Small intestine (tissue), 7 donors: ENCODE results near the gene GGA2. TPM values are rescaled to one million over a fixed set of nuclear protein-coding genes. Genes with fewer than 3 reads are reported as not detected.
"Not testable (repeated sequence)": the region's sequence is repeated elsewhere in the genome, so short reads cannot be mapped to it uniquely, and the experiment has no call there.

ENCODE experiments used
- DNase-seq, 2 donors: peaks; one replicate each; pipeline versions ENCODE4 v3.0.0 to v3.0.0-alpha.2; 2013
- FAIRE-seq: peaks from 2 replicates; lab custom pipeline; 2012; peaks lifted over from hg19 to GRCh38; lab: Jason Lieb, UNC
- H3K27ac ChIP-seq, 3 donors: one replicate each; pipeline ENCODE4 v1.5.1; 2013; ENCODE audit warnings: low read length in 2 of 3, mild to moderate bottlenecking in 2 of 3, control low read depth in 1 of 3, inconsistent platforms in 1 of 3, low read depth in 1 of 3, moderate library complexity in 1 of 3
- H3K27me3 ChIP-seq, 3 donors: one replicate each; pipeline ENCODE4 v1.6.1; 2013; ENCODE audit warnings: low read length in 3 of 3, inconsistent platforms in 1 of 3; ENCODE audit not compliant: control insufficient read depth in 3 of 3, insufficient read depth in 3 of 3
- H3K36me3 ChIP-seq, 3 donors: one replicate each; pipeline ENCODE4 v1.6.1; 2013; ENCODE audit warnings: low read length in 3 of 3, inconsistent platforms in 1 of 3, low read depth in 1 of 3, mild to moderate bottlenecking in 1 of 3, moderate library complexity in 1 of 3; ENCODE audit not compliant: control insufficient read depth in 3 of 3, insufficient read depth in 2 of 3
- H3K4me1 ChIP-seq, 3 donors: one replicate each; pipeline ENCODE4 v1.6.1; 2013; ENCODE audit warnings: low read length in 2 of 3, inconsistent platforms in 1 of 3, low read depth in 1 of 3, mild to moderate bottlenecking in 1 of 3, moderate library complexity in 1 of 3; ENCODE audit not compliant: control insufficient read depth in 3 of 3, insufficient read depth in 2 of 3
- H3K4me3 ChIP-seq, 3 donors: one replicate each; pipeline ENCODE4 v1.5.1; 2013; ENCODE audit warnings: low read length in 3 of 3, control low read depth in 1 of 3, inconsistent platforms in 1 of 3, low read depth in 1 of 3, mild to moderate bottlenecking in 1 of 3, moderate library complexity in 1 of 3
- H3K9me3 ChIP-seq, 2 donors: one replicate each; pipeline ENCODE4 v1.6.1; 2013; ENCODE audit warnings: low read depth in 1 of 2, low read length in 1 of 2; ENCODE audit not compliant: control insufficient read depth in 2 of 2, insufficient read depth in 1 of 2
- WGBS, 3 donors: extraction: QIAGEN DNeasy Blood & Tissue Kit; methylation state at CpG; one replicate each; pipeline ENCODE4 v1.1.7; 2013; 5-methylcytosine and 5-hydroxymethylcytosine counted together
- polyA plus RNA-seq, 4 donors: library from polyadenylated mRNA; stranded (reverse) in 3 of 4; unstranded in 1 of 4; fragments of 200-250 nt in 3 of 4; fragments of 120-200 nt in 1 of 4; gene quantifications; one replicate each; pipeline versions ENCODE4 v1.2.1 to v1.2.3, GENCODE V29; 2013
- donor health status: healthy with polysubstance abuse.
- donor health status: control.
- donor health status: control.
- donor health status: Bipolar disorder and iron deficiency.
- donor health status: healthy.

The GGA2 gene
- polyA plus RNA-seq, 4 donors: 9.2 to 107 (median 11.1) TPM

GRCh38 chr16:23466162-23466885 lies 44.0 kb downstream of the GGA2 start:
- Histone ChIP-seq H3K9me3 (no peaks in the 10 kb centered on the region), H3K27me3 (no peaks in the 10 kb centered on the region), H3K4me1 (no peaks in the 10 kb centered on the region), H3K36me3 (peaks cover 0 to 42% (median 13%) of the 10 kb centered on the region in 3 donors), H3K27ac (no peak overlapping the region), H3K4me3 (no peak overlapping the region)
- no peak for DNase-seq
- 88 to 92% (median 89%) methylated on average over 4 of the region's 4 CpGs for WGBS, 3 donors
- no peak for FAIRE-seq

- no peak for FAIRE-seq
- 95 to 100% (median 97%) methylated on average over 2 of the region's 2 CpGs for WGBS, 3 donors
- H3K36me3 ChIP-seq: peaks cover 0 to 42% (median 13%) of the 10 kb centered on the region in 3 donors
Observed at GRCh38 chr16:23465179-23465578, 45.1 kb downstream of the GGA2 start.

DNA sequence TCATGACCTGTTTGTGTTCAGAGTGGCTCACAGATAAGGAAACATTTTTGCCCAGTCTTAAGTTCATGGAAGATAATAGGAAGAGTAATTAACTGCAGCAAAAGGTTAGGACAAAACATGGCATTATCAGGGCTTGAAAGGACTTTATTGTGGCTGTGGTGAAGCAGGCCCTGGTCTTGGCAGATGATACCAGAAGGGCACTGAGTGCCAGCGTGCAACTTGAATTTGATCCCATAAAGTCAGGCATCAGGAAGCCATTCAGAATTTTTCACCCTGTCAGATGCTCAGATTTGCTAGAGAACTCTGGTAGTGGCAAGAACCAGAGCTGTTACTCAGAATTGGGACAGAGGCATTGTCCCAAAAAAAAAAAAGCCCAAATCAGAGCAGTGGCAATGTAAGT lies 46.1 kb downstream of the GGA2 start:
- H3K9me3 ChIP-seq: no peaks in the 10 kb centered on the region
- H3K27ac ChIP-seq: no peak overlapping the region
- WGBS, 3 donors: 39 to 62% (median 60%) methylated on average over 1 of the region's 1 CpG
- H3K4me3 ChIP-seq: no peak overlapping the region
- no peaks in the 10 kb centered on the region for H3K4me1 ChIP-seq
- peaks cover 0 to 35% (median 11%) of the 10 kb centered on the region in 3 donors for H3K36me3 ChIP-seq
- no peaks in the 10 kb centered on the region for H3K27me3 ChIP-seq
- DNase-seq (no peak), FAIRE-seq (no peak)

More at GRCh38 chr16:23465179-23465578, 45.1 kb downstream of the GGA2 start:
- Histone ChIP-seq H3K27ac (no peak overlapping the region), H3K9me3 (no peaks in the 10 kb centered on the region), H3K4me1 (no peaks in the 10 kb centered on the region), H3K27me3 (no peaks in the 10 kb centered on the region), H3K4me3 (no peak overlapping the region)
- no peak for DNase-seq

DNA sequence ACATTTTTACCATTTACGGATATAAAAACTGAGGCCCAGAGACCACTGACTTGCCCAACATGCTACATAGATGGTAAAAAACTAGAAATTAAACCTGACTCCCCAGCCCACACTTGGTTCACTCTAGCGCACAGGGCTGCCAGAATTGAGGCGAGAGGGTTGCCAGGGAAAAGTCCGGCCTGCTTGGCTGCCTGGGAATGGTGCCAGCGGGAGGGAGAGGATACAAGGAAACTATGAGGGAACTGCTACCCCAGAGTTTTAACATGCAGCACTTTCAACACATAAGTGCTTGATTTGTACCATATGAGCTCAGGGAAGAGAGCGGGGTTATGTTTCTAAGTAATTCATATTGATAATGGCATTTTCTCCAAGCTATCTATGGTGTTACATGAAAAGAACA lies 47.3 kb downstream of the GGA2 start:
- DNase-seq: peak; percentile 18 to 52

DNA sequence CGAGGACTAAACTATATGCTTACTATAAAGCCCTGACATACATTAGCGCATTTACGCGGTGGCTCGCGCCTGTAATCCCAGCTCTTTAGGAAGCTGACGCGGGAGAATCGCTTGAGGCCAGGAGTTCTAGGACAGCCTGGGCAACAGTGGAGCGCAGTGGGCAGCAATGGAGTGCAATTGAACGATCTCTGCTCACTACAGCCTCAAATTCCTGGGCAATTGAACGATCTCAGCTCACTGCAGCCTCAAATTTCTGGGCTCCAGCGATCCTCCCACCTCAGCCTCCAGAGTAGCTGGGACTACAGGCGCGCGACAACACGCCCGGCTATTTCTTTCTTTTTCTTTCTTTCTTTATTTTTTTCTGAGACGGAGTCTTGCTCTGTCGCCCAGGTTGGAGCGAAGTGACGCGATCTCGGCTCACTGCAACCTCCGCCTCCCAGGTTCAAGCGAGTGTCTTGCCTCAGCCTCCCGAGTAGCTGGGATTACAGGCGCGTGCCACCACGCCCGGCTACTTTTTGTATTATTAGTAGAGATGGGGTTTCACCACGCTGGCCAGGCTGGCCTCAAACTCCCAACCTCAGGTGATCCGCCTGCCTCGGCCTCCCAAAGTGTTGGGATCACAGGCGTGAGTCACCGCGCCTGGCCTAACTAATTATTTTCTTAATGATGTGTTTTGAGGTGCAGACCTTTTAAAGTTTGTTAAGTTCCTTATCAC lies 56.8 kb downstream of the GGA2 start:
- no peak for FAIRE-seq
- H3K27me3 ChIP-seq: no peaks in the 10 kb centered on the region
- 55 to 59% (median 58%) methylated on average over 37 of the region's 37 CpGs for WGBS, 3 donors
- peak overlapping the region; percentile 54 to 98 (median 83) for H3K4me3 ChIP-seq
- H3K36me3 ChIP-seq: peaks cover 0 to 13% (median 0%) of the 10 kb centered on the region in 3 donors
- H3K27ac ChIP-seq: no peak overlapping the region
- H3K4me1 ChIP-seq: peaks cover 0 to 4% (median 0%) of the 10 kb centered on the region in 3 donors
- H3K9me3 ChIP-seq: no peaks in the 10 kb centered on the region
- DNase-seq: no peak

More for the DNA sequence above, 47.3 kb downstream of the GGA2 start:
- H3K36me3 ChIP-seq: peaks cover 0 to 28% (median 5%) of the 10 kb centered on the region in 3 donors
- not testable (repeated sequence) for H3K27ac ChIP-seq, H3K9me3 ChIP-seq, H3K4me1 ChIP-seq, H3K4me3 ChIP-seq, FAIRE-seq, H3K27me3 ChIP-seq
- 19 to 38% (median 36%) methylated on average over 5 of the region's 6 CpGs for WGBS, 3 donors

GRCh38 chr16:23452572-23453337 lies 57.5 kb downstream of the GGA2 start, which contains the start of gene COG7:
TSS of gene COG7 (minus strand) at chr16:23453189. CDS start at chr16:23452994, 195 bp downstream.
- peak; percentile 80 to 97 for DNase-seq
- Histone ChIP-seq H3K9me3 (no peaks in the 10 kb centered on the region), H3K36me3 (peaks cover 0 to 9% (median 0%) of the 10 kb centered on the region in 3 donors), H3K4me1 (peaks cover 0 to 4% (median 0%) of the 10 kb centered on the region in 3 donors), H3K4me3 (peak within 1 kb of the TSS; percentile 54 to 98 (median 83)), H3K27me3 (no peaks in the 10 kb centered on the region), H3K27ac (peak within 1 kb of the TSS; percentile 42 to 88 (median 72))
- no peak for FAIRE-seq
- whole genome bisulfite sequencing, 3 donors: 0% methylated on average over 56 to 57 of the region's 57 CpGs

GRCh38 chr16:23452221-23452571 lies 58.1 kb downstream of the GGA2 start:
- no peak for FAIRE-seq
- no peak for DNase-seq
- Histone ChIP-seq H3K27me3 (no peaks in the 10 kb centered on the region), H3K27ac (peak overlapping the region in 1 of 3 donors; percentile 88), H3K9me3 (no peaks in the 10 kb centered on the region), H3K4me1 (peaks cover 0 to 4% (median 0%) of the 10 kb centered on the region in 3 donors), H3K4me3 (peak overlapping the region; percentile 54 to 98 (median 83)), H3K36me3 (peaks cover 0 to 5% (median 0%) of the 10 kb centered on the region in 3 donors)
- 2 to 6% (median 4%) methylated on average over 10 of the region's 10 CpGs for WGBS, 3 donors

- Histone ChIP-seq H3K9me3 (no peaks in the 10 kb centered on the region), H3K36me3 (peaks cover 3 to 16% (median 7%) of the 10 kb centered on the region in 3 donors), H3K4me3 (no peak overlapping the region), H3K27ac (no peak overlapping the region), H3K27me3 (no peaks in the 10 kb centered on the region), H3K4me1 (peaks cover 0 to 1% (median 0%) of the 10 kb centered on the region in 3 donors)
- 53 to 70% (median 63%) methylated on average over 4 of the region's 4 CpGs for WGBS, 3 donors
- FAIRE-seq (no peak), DNase-seq (peak; percentile 23 to 69)
Observed at GRCh38 chr16:23448392-23448791, 61.9 kb downstream of the GGA2 start.
